Activated CD4-positive, alpha-beta T cell treated with anti-CD3 and anti-CD28 coated beads, Interleukin-2, Interleukin-4, amounts not matched to agents 100 ng/mL and 50 ng/mL, durations not matched to agents 16 hours and 8 hours (primary cell): ENCODE measurements around the gene ZFTA.

Experiments
- DNase-seq: peaks from one replicate; pipeline ENCODE4 v3.0.0-alpha.2; 2020; ENCODE audit warnings: low spot score

ZFTA gene

DNA sequence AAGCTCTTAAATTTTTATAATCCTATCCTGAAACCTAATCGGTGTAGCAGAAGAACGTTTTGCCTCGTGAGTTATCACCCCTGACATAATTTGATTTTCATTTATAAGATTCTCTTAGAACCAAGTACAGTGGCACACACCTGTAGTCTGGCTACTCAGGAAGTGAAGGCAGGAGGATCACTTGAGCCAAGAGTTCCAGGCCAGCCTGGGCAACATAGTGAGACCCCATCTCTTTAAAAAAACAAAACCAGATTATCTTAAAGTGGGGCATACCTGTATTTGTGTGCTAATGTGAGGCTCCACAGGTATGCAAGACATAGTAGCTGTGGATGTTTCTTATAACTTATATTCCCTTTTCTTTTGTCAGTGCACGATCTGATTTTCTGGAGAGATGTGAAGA is 19.0 kb downstream of the ZFTA start:
- no peak for DNase-seq

DNA sequence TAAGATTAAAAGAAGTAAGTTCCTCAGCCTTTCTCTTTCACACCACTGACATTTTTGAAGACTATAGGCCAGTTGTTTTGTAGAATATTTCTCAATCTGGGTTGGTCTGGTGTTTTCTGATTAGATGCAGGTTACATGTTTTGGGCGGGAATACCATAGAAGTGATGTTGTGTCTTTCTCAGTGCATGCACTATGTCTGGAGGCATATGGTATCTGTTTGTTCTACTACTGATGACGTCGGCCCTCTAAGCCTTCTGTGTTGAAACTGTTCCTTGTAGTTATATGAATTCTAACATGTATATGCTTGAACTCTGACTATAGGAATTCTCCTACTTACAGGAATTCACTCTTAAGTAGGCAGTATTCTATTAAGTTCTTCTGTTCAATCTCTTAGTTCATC is 21.6 kb downstream of the ZFTA start:
- DNase-seq = no peak

DNA sequence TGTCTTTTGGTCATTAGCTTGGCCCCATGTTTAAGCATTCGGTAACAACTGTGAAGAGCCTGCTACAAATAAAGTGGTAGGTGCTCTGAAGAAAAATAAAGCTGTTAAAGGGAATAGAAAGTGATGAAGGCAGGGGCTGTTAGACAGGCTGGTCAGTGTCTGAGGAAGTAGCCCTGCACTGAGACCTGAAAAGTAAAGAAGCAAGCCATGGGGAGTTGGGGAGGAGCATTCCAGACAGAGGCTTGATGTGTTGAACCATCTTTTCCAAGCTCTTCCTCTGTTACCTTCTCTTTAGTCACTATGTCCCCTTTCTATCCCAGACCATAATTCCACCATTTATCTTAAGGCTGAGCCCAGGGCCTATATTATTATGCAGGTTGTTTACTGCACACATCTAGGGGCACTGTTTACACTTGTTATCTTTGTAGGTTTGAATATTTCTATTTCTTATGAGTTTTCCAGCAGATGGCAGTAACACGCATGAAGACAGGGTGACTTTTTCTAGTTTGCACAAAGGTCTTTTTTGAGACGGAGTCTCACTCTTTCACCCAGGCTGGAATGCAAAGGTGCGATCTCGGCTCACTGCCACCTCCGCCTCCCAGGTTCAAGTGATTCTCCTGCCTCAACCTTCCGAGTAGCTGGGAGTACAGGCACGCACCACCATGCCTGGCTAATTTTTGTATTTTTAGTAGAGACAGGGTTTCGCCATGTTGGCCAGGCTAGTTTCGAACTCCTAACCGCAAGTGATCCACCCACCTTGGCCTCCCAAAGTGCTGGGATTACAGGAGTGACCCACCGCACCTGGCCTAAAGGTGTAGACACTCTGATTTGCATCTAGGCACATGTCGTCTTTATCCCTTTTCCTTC is 23.0 kb downstream of the ZFTA start:
- no peak for DNase-seq

DNA sequence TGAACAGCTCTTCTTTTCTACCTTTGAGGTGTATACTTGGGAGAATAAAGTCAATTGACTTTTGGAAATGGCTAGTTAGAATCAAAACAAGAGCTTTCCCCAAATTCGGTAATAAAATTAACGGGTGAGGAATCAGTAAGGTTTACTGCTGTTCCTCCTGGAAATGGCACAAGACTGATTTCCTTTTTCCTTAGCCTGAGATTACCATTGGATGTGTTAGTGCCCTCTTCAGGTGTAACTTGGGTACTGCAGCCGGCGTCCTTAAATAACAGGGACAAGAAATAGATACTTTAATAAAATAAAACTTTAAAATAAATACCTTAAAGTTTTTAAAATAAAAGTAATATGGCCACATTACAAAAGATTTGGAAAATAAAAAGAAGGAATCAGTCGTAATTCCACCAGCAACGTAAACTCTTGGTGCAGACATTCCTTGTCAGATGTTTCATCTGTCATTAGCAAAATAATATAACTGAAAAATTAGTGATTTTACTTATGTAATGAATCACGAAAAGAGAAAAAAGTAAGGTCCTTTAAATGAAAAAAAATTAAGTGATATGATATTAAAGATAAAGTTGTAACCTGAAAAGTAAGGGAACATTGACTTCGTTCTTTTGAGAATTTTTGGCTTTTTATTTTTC is 29.7 kb downstream of the ZFTA start:
- DNase-seq = peak; percentile 66

DNA sequence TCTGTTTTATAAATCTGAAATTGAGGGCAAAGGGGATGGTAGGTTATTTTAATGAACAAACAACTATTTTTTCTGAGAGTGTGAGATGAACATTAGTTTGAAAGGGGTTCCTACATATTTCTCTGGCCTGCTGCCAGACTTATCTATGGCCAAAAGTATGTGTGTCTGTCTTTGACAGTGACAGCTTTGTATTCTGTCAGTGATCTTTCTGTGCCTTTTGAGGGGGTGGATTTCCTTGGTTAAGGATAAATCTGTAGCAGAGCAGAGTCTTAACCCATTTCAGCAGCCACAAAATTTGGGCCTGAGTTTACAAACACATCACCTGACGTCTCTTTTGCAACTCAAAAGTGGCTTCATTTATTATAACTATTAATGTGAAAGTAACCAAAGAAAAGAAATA is 30.9 kb downstream of the ZFTA start:
- no peak for DNase-seq

DNA sequence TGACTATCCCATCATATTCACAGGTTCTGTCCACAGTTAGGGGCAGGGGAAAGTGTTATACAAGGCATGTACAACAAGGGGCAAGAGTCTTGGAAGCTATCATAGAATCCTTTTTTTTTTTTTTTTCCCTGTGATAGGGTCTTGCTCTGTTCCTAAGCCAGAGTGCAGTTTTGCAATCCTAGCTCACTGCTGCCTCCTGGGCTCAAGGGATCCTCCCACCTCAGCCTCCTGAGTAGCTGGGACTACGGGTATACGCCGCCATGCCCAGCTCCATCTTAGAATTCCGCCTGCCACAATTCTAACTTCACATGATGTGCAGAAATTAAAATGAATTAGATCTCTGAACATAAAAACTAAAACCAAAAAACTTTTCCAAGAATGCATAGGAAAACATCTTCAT is 31.7 kb downstream of the ZFTA start:
- DNase-seq = no peak

DNA sequence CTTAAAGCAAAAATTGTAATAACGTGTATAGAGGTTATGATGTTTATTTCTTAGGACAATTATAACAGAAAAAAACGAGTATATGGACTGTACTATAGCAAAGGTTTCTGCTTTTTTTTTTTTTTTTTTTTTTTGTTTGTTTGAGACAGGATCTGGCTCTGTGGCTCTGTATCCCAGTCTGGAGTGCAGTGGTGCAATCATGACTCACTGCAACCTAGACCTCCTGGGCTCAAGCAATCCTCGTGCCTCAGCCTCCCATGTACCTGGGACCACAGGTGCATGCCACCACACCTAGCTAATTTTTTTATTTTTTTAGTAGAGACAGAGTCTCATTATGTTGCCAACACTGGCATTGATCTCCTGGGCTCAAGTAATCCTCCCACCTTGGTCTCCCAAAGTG is 39.2 kb downstream of the ZFTA start:
- no peak for DNase-seq

DNA sequence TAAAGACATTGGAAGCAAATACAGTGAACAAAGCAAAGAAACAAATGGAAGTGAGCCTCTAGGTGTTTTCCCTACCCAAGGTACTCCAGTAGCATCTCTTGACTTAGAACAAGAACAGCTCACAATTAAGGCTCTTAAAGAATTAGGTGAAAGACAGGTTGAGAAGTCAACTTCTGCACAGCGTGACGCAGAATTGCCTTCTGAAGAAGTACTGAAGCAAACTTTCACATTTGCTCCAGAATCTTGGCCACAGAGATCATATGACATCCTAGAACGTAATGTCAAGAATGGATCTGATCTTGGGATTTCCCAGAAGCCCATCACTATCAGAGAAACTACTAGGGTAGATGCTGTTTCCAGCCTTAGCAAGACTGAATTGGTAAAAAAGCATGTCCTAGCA is 48.0 kb downstream of the ZFTA start:
- no peak for DNase-seq

DNA sequence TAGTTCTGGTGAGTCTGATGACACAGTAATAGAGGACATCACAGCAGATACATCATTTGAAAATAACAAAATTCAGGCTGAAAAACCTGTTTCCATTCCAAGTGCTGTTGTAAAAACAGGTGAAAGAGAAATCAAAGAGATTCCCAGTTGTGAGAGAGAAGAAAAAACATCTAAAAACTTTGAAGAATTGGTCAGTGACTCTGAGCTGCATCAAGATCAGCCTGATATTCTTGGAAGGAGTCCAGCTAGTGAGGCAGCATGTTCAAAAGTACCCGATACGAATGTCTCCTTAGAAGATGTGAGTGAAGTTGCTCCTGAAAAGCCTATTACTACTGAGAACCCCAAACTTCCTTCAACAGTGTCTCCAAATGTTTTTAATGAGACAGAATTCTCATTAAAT is 48.6 kb downstream of the ZFTA start:
- no peak for DNase-seq

DNA sequence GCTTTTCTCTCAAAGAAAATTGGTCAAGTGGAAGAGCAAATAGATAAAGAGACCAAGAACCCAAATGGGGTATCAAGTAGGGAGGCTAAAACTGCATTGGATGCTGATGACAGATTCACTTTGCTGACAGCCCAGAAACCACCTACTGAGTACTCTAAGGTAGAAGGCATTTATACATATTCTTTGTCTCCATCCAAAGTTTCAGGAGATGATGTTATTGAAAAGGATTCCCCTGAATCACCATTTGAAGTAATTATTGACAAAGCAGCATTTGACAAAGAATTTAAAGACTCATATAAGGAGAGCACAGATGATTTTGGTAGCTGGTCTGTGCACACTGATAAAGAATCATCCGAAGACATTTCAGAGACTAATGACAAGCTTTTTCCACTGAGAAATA is 49.6 kb downstream of the ZFTA start:
- no peak for DNase-seq
